Measurements from ENCODE around the gene BRD4. TPM values are rescaled to one million over a fixed set of nuclear protein-coding genes. Genes with fewer than 3 reads are reported as not detected.
"Not testable (repeated sequence)": the region's sequence is repeated elsewhere in the genome, so short reads cannot be mapped to it uniquely, and the experiment has no call there.

The BRD4 gene
- total RNA-seq, 4 donors from 2014 or later: 39.5 to 87.9 (median 61.2) TPM

DNA sequence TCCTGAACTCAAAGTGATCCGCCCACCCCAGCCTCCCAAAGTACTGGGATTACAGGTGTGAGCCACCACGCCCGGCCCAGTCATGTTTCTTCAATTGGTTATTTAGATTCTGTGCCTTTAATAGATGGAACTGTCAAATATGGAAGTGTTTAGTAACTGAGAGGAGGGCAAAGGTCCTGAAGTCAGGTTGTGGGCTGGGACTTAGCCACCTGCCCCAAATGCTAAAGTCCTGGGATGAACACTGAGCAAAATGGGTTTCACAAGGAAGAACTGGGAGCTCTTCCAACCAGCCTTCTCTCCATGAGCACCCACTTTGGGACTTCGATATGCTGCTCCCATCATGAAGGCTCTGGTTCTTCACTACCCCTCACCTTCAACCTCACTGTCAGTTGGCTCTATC lies 25.6 kb upstream of the BRD4 start:
- intact Hi-C loops (cut with DNase I; ENCODE audit: low total_unique reads): no loop called here
- no peaks in the 10 kb centered on the region for H3K9me3 ChIP-seq
- whole genome bisulfite sequencing, 2 donors (ENCODE audit: low coverage in 1 of 2): 97 to 100% methylated on average over 1 to 4 of the region's 4 CpGs
- H3K4me1 ChIP-seq: no peaks in the 10 kb centered on the region
- H3K27ac ChIP-seq: no peak overlapping the region
- TF ChIP-seq EP300 (IDR thresholded peaks at IDR 0.05; ENCODE audit: low read depth): no peak
- TF ChIP-seq POLR2A (IDR thresholded peaks at IDR 0.05): no peak
- TF ChIP-seq, protein P1, sequence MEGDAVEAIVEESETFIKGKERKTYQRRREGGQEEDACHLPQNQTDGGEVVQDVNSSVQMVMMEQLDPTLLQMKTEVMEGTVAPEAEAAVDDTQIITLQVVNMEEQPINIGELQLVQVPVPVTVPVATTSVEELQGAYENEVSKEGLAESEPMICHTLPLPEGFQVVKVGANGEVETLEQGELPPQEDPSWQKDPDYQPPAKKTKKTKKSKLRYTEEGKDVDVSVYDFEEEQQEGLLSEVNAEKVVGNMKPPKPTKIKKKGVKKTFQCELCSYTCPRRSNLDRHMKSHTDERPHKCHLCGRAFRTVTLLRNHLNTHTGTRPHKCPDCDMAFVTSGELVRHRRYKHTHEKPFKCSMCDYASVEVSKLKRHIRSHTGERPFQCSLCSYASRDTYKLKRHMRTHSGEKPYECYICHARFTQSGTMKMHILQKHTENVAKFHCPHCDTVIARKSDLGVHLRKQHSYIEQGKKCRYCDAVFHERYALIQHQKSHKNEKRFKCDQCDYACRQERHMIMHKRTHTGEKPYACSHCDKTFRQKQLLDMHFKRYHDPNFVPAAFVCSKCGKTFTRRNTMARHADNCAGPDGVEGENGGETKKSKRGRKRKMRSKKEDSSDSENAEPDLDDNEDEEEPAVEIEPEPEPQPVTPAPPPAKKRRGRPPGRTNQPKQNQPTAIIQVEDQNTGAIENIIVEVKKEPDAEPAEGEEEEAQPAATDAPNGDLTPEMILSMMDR (IDR thresholded peaks at IDR 0.05): no peak
- no peak for TF ChIP-seq POLR2AphosphoS5 (IDR thresholded peaks at IDR 0.05)
- H3K4me3 ChIP-seq: no peak overlapping the region
- peaks cover 0 to 71% (median 32%) of the 10 kb centered on the region in 4 donors for H3K36me3 ChIP-seq
- in situ Hi-C loops (cut with MboI; ENCODE audit: low pct_ligation_motif_present in 1 of 4, low pct_unique_long_range_greater_than_20kb in 1 of 4, low sequenced_read_pairs in 3 of 4): no loop called here
- DNase-seq: no peak
- no peaks in the 10 kb centered on the region for H3K27me3 ChIP-seq

DNA sequence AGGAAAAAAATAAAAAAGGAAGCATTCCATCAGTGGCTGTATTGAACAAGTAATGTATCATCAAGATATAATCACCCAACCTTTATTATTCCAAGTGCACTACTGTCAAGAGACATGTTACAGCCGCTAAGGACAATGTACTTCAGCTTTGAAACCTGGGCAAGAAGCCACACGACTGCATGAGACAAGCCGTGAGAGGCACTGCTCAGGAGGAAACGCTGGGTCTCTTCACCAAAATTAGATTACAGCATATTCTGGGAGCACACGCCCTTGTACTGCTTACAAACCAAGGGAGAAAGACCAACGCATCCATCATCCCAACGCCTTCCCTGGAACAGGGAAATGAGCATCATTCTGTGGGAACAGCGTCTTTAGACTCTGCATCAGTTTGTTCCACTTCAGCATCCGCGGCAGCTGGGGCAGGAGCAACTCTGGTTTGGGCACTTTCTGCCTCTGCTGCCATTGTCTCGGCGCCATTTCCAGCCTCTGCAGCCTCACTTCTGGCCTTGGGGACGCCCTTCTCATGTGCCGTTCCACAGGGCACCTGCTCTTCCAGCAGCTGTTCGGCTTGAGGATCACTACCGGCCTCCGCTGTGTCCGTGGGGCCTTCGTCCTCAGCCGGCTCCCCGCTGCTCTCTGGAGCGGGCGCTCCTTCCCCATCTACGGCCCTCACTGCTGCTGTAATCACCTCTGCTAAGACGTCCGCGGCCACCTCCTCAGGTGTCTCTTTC lies 22.4 kb upstream of the BRD4 start:
- Histone ChIP-seq H3K36me3 (peaks cover 0 to 53% (median 22%) of the 10 kb centered on the region in 4 donors), H3K27me3 (no peaks in the 10 kb centered on the region), H3K4me3 (no peak overlapping the region), H3K4me1 (no peaks in the 10 kb centered on the region), H3K9me3 (no peaks in the 10 kb centered on the region), H3K27ac (no peak overlapping the region)
- intact Hi-C loops (cut with DNase I; ENCODE audit: low total_unique reads) (no loop called here), in situ Hi-C loops (cut with MboI; ENCODE audit: low pct_ligation_motif_present in 1 of 4, low pct_unique_long_range_greater_than_20kb in 1 of 4, low sequenced_read_pairs in 3 of 4) (no loop called here)
- TF ChIP-seq POLR2A (IDR thresholded peaks at IDR 0.05): no peak
- no peak for TF ChIP-seq EP300 (IDR thresholded peaks at IDR 0.05; ENCODE audit: low read depth)
- TF ChIP-seq, protein P1 (IDR thresholded peaks at IDR 0.05): no peak
- no peak for TF ChIP-seq POLR2AphosphoS5 (IDR thresholded peaks at IDR 0.05)
- WGBS, 2 donors (ENCODE audit: low coverage in 1 of 2): 86 to 88% methylated on average over 13 to 27 of the region's 27 CpGs
- DNase-seq: no peak

DNA sequence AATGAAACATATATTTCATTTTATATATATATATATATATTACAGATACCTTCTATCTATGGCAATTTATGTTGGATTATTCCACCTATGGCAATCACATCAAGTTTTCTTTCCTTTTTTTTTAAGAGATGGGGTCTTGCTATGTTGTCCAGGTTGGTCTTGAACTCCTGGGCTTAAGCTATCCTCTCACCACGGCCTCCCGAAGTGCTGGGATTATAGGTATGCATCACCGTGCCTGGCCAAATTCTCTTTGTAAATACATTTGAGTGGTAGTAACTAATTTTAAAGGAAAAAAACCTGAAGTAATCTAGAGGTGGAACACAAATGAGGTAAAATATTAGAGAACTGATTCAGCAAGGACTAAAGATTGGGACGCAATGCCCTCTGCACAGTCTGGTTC lies 21.6 kb upstream of the BRD4 start:
- H3K27ac ChIP-seq: no peak overlapping the region
- no peaks in the 10 kb centered on the region for H3K4me1 ChIP-seq
- in situ Hi-C loops (cut with MboI; ENCODE audit: low pct_ligation_motif_present in 1 of 4, low pct_unique_long_range_greater_than_20kb in 1 of 4, low sequenced_read_pairs in 3 of 4): no loop called here
- no peaks in the 10 kb centered on the region for H3K27me3 ChIP-seq
- no peak for DNase-seq
- no peak overlapping the region for H3K4me3 ChIP-seq
- H3K36me3 ChIP-seq: peaks cover 0 to 45% (median 18%) of the 10 kb centered on the region in 4 donors
- intact Hi-C loops (cut with DNase I; ENCODE audit: low total_unique reads): no loop called here
- 61 to 78% methylated on average over 4 of the region's 4 CpGs for WGBS, 2 donors (ENCODE audit: low coverage in 1 of 2)
- no peaks in the 10 kb centered on the region for H3K9me3 ChIP-seq
- TF ChIP-seq EP300 (IDR thresholded peaks at IDR 0.05; ENCODE audit: low read depth) (no peak), POLR2A (IDR thresholded peaks at IDR 0.05) (no peak), POLR2AphosphoS5 (IDR thresholded peaks at IDR 0.05) (no peak)
- TF ChIP-seq, protein P1 (IDR thresholded peaks at IDR 0.05): no peak

DNA sequence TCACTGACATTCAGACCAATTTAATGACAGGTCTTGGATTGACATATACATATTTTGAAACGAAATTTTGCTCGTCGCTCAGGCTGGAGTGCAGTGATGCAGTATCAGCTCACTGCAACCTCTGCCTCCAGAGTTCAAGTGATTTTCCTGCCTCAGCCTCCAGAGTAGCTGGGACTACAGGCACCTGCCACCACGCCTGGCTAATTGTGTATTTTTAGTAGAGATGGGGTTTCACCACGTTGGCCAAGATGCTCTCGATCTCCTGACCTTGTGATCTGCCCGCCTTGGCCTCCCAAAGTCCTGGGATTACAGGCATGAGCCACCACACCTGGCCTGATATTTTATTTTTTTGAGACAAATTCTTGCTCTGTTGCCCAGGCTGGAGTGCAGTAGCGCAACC lies 20.2 kb upstream of the BRD4 start:
- H3K4me3 ChIP-seq; H3K9me3 ChIP-seq; intact Hi-C loops (cut with DNase I; ENCODE audit: low total_unique reads); in situ Hi-C loops (cut with MboI; ENCODE audit: low pct_ligation_motif_present in 1 of 4, low pct_unique_long_range_greater_than_20kb in 1 of 4, low sequenced_read_pairs in 3 of 4); H3K27me3 ChIP-seq; H3K27ac ChIP-seq; DNase-seq; H3K4me1 ChIP-seq: not testable (repeated sequence)
- WGBS, 2 donors (ENCODE audit: low coverage in 1 of 2): 85 to 100% methylated on average over 3 to 8 of the region's 8 CpGs
- H3K36me3 ChIP-seq: peaks cover 0 to 34% (median 12%) of the 10 kb centered on the region in 4 donors

DNA sequence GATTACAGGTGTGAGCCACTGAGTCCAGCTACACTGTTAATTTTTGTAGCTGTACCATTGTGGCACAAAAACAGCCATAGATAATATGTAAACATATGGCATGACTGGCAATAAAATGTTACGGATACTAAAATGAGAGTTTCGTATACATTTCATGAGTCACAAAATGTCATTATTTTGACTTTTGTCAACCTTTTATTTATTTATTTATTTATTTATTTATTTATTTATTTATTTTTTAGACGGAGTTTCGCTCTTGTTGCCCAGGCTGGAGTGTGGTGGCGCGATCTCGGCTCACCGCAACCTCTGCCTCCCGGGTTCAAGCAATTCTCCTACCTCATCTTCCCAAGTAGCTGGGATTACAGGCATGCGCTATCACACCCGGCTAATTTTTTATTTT lies 9.0 kb upstream of the BRD4 start:
- H3K27ac ChIP-seq; DNase-seq; H3K9me3 ChIP-seq; in situ Hi-C loops (cut with MboI; ENCODE audit: low pct_ligation_motif_present in 1 of 4, low pct_unique_long_range_greater_than_20kb in 1 of 4, low sequenced_read_pairs in 3 of 4); H3K4me1 ChIP-seq; H3K27me3 ChIP-seq; H3K4me3 ChIP-seq; H3K36me3 ChIP-seq; intact Hi-C loops (cut with DNase I; ENCODE audit: low total_unique reads): not testable (repeated sequence)
- WGBS, 2 donors (ENCODE audit: low coverage in 1 of 2): 95 to 99% methylated on average over 10 to 11 of the region's 11 CpGs
